Posterior vena cava (tissue), 2 donors: ENCODE data around the gene ERLIN1. TPM values are rescaled to one million over a fixed set of nuclear protein-coding genes. Genes with fewer than 3 reads are reported as not detected.

Source experiments
- DNase-seq: peaks from one replicate; pipeline ENCODE4 v3.0.0-alpha.2; 2020; ENCODE audit warnings: low spot score
- intact Hi-C, 2 donors: fragments of 100-400 bp; cut with DNase I; formaldehyde crosslinking; loops; one replicate each; pipeline versions ENCODE4 v1.14.1 to v1.14.2; 2022 to 2023
- total RNA-seq, 2 donors: library from RNA; stranded (reverse); fragmentation: NEBNext Ultra II Directional; extraction: Animal tissue kit (Norgen Biotek cat#: 25700); gene quantifications; one replicate each; pipeline ENCODE4 v1.2.1, GENCODE V29; 2021
- donor health status: DM: yes; HTN: yes; CAD: no.
- donor health status: DM: yes; HTN: yes; CAD: no.

The ERLIN1 gene
- total RNA-seq, 2 donors from 2014 or later: 17.3 to 20.0 TPM

DNA sequence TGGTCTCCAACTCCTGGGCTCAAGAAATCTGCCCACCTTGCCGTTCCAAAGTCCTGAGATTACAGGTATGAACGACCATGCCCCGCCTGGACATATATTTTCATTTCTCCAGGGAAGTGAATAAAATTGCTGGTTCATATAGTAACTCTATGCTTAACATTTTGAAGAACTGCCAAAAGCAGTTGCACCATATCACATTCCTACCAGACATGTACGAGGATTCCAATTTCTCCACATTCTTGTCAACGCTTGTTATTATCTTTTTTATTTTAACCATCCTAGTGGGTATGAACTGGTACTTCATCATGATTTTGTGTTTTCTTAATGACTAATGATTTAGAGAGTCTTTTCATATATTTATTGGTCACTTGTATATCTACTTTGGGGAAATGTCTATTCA is 82.2 kb downstream of the ERLIN1 start:
- no peak for DNase-seq
- intact Hi-C loops: no loop called here

DNA sequence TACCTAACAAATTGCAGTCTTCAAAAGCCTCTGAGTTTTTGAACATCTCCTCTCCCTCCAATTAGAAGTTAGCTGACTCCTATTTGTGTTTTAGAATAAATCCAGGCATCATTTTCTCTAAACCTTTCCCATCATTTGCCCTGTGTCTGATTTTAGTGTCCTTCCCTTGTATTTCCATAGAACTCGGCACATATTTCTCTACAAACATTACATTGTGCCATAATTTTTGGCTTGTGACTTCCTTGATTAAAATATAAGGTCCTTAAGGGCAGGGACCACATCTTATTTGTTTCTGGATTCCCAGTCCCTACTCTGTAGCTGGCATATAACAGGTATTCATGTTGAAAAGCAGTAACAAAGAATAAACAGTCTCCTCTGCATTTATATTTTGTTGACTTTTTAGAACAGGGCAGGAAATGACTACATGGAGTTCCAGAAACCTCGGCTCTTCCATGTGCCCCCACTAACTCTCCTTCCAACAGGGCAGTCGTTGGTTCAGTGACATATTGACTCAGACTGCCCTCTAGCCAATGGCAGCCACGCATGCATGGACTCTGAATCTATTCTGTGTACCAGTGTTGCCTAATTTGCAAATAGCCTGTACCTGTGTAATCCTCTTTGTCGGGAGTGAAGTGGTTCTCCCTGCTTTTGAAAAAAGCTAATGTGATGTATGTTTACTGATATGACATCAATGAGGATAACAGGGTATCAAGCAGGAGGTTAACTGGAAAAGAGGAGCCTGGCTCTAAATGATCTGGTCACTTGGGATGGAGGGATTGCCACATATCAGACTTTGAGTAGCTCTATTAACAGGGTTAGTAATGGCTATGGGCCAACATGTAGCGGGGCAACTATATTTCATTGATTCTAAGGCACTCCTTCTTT is 84.4 kb downstream of the ERLIN1 start:
- intact Hi-C loops: no loop called here
- DNase-seq: no peak

DNA sequence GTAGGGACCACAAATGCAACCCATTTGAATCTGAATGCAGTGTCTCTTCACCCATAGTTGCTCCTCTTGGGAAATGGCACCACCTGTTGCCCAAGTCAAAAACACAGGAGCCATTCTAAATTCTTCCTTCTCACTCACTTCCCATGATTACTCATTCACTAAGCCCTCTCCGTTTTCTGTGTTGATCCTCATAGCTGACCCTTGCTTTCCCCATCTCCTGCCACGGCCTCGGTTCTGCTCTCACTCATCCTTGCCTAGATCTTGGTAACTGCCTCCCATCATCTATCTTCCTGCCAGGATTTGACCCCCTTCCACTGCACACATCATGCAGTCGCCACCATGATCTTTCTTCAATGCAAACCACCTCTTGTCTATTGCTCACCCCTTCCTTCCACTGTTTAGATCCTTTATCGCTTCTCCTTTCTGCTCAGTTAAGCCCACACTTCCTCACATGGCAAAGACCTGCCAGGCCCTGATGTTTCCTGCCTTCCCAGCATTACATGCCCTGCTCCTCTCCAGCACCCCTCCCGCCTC is 85.1 kb downstream of the ERLIN1 start:
- intact Hi-C loops: no loop called here
- no peak for DNase-seq

Other genes starting within 250 kb of the ERLIN1 start
- 10 to 100 TPM; 13.1 to 15.5 TPM for gene DNMBP, start 176.1 kb downstream of the ERLIN1 start, total RNA-seq
- gene CPN1, start 104.2 kb downstream of the ERLIN1 start, total RNA-seq: not detected
- gene CHUK, start 43.6 kb upstream of the ERLIN1 start, total RNA-seq: 10 to 100 TPM; 18.3 to 20.8 TPM
- gene CWF19L1, start 81.6 kb upstream of the ERLIN1 start, total RNA-seq: 10 to 100 TPM; 13.0 to 18.9 TPM
- 10 to 100 TPM; 23.6 to 24.6 TPM for gene BLOC1S2, start 100.7 kb upstream of the ERLIN1 start, total RNA-seq
- gene PKD2L1, start 144.2 kb upstream of the ERLIN1 start, total RNA-seq: not detected
- 10 to 100 TPM in 1 of 2 donors, 1 to 10 TPM in 1; 7.7 to 14.9 TPM for gene SCD, start 161.2 kb upstream of the ERLIN1 start, total RNA-seq